Ascending aorta (tissue), 2 donors: Measurements from ENCODE around the gene CANX. TPM values are rescaled to one million over a fixed set of nuclear protein-coding genes. Genes with fewer than 3 reads are reported as not detected.

ENCODE experiments used
- DNase-seq, 2 donors: peaks; one replicate each; pipeline ENCODE4 v3.0.0-alpha.2; 2019; ENCODE audit warnings: low spot score in 2 of 2
- H3K27ac ChIP-seq, 2 donors: fragments of 200-600 bp; sonication (generic); one replicate each; pipeline ENCODE4 v1.5.1; 2016 to 2017; ENCODE audit warnings: mild to moderate bottlenecking in 1 of 2
- H3K27me3 ChIP-seq: fragments of 200-600 bp; sonication (generic); one replicate; pipeline ENCODE4 v1.5.1; 2017
- H3K36me3 ChIP-seq, 2 donors: fragments of 200-600 bp; sonication (generic); one replicate each; pipeline ENCODE4 v1.5.1; 2016
- H3K4me1 ChIP-seq, 2 donors: fragments of 200-600 bp; sonication (generic); one replicate each; pipeline ENCODE4 v1.5.1; 2016 to 2017; ENCODE audit warnings: mild to moderate bottlenecking in 1 of 2
- H3K4me3 ChIP-seq, 2 donors: fragments of 200-600 bp; sonication (generic); one replicate each; pipeline ENCODE4 v1.5.1; 2016 to 2017; ENCODE audit warnings: mild to moderate bottlenecking in 1 of 2
- H3K9me3 ChIP-seq, 2 donors: fragments of 200-600 bp; sonication (generic); one replicate each; pipeline ENCODE4 v1.5.1; 2016
- CTCF ChIP-seq, 3 experiments: fragments of 200-600 bp in 2 of 3; fragments of 450-650 bp in 1 of 3; sonication (generic) in 2 of 3; IDR thresholded peaks; one replicate each; pipeline ENCODE4 v1.5.1; 2016 to 2019; ENCODE audit warnings: antibody characterized with exemption in 3 of 3, mild to moderate bottlenecking in 1 of 3, moderate library complexity in 1 of 3
- intact Hi-C: fragments of 100-400 bp; cut with DNase I; formaldehyde crosslinking; loops from one replicate; pipeline ENCODE4 v1.15.1; 2023
- total RNA-seq: library from RNA; depleted of rRNA; stranded (reverse); fragments of >200 nt; gene quantifications from one replicate; pipeline ENCODE4 v1.1.0, GENCODE V29; 2016

CANX gene
- total RNA-seq, 1 donor from 2014 or later: 214 TPM

GRCh38 chr5:179731791-179732411 is 33.1 kb downstream of the CANX start:
- no peak for TF ChIP-seq CTCF (IDR thresholded peaks at IDR 0.05)
- peak in 1 of 2 donors; percentile 73 for DNase-seq
- peaks cover 10 to 33% of the 10 kb centered on the region in 2 donors for H3K4me1 ChIP-seq
- H3K4me3 ChIP-seq: peak overlapping the region; percentile 52 to 92
- intact Hi-C loops: loop anchor here (1.0 to 5.0 kb wide), 6 partner anchors 31 to 1500 kb away; partner anchors contain the start of genes CANX, HNRNPH1, PHYKPL and RUFY1
- no peaks in the 10 kb centered on the region for H3K9me3 ChIP-seq
- no peaks in the 10 kb centered on the region for H3K27me3 ChIP-seq
- peak overlapping the region; percentile 88 to 91 for H3K27ac ChIP-seq
- peaks cover 37 to 39% of the 10 kb centered on the region in 2 donors for H3K36me3 ChIP-seq

- Histone ChIP-seq H3K36me3 (peaks cover 31 to 33% of the 10 kb centered on the region in 2 donors), H3K9me3 (no peaks in the 10 kb centered on the region), H3K27ac (peak within 1 kb of the TSS; percentile 88 to 91), H3K27me3 (no peaks in the 10 kb centered on the region), H3K4me1 (peaks cover 10 to 33% of the 10 kb centered on the region in 2 donors), H3K4me3 (peak within 1 kb of the TSS; percentile 92 to 93)
- intact Hi-C loops: loop anchor here (1.0 to 5.0 kb wide), 6 partner anchors 31 to 1500 kb away; partner anchors contain the start of genes CANX, HNRNPH1, PHYKPL and RUFY1
- no peak for TF ChIP-seq CTCF (IDR thresholded peaks at IDR 0.05)
- DNase-seq: peak; percentile 99 to 100
These were observed 33.7 kb downstream of the CANX start, which contains the start of gene MAML1 for GRCh38 chr5:179732412-179732917. TSS of gene MAML1 (plus strand) at chr5:179732822. CDS start at chr5:179733113, 291 bp downstream.

GRCh38 chr5:179732918-179733771 is 34.4 kb downstream of the CANX start:
- DNase-seq: peak in 1 of 2 donors; percentile 70
- Histone ChIP-seq H3K4me3 (peak overlapping the region; percentile 92 to 93), H3K27me3 (no peaks in the 10 kb centered on the region), H3K9me3 (no peaks in the 10 kb centered on the region), H3K36me3 (peaks cover 25 to 28% of the 10 kb centered on the region in 2 donors), H3K27ac (peak overlapping the region; percentile 88 to 91), H3K4me1 (peaks cover 10 to 33% of the 10 kb centered on the region in 2 donors)
- intact Hi-C loops: loop anchor here (1.0 to 5.0 kb wide), 7 partner anchors 30 to 1501 kb away; partner anchors contain the start of genes CANX, HNRNPH1, PHYKPL and RUFY1
- peak in 1 of 3 experiments; percentile 2 for TF ChIP-seq CTCF (IDR thresholded peaks at IDR 0.05)

GRCh38 chr5:179733772-179734126 is 35.0 kb downstream of the CANX start:
- intact Hi-C loops: loop anchor here (1.0 to 5.0 kb wide), 4 partner anchors 63 to 1501 kb away; partner anchors contain the start of genes HNRNPH1, PHYKPL and RUFY1
- H3K27me3 ChIP-seq: no peaks in the 10 kb centered on the region
- TF ChIP-seq CTCF (IDR thresholded peaks at IDR 0.05): no peak
- no peak for DNase-seq
- H3K4me3 ChIP-seq: peak overlapping the region; percentile 92 to 93
- H3K36me3 ChIP-seq: peaks cover 20 to 22% of the 10 kb centered on the region in 2 donors
- peak overlapping the region; percentile 88 to 91 for H3K27ac ChIP-seq
- H3K9me3 ChIP-seq: no peaks in the 10 kb centered on the region
- peaks cover 10 to 33% of the 10 kb centered on the region in 2 donors for H3K4me1 ChIP-seq

GRCh38 chr5:179734536-179735164 is 35.9 kb downstream of the CANX start:
- DNase-seq: peak in 1 of 2 donors; percentile 51
- peaks cover 11 to 15% of the 10 kb centered on the region in 2 donors for H3K36me3 ChIP-seq
- H3K27me3 ChIP-seq: no peaks in the 10 kb centered on the region
- intact Hi-C loops: loop anchor here (5.0 kb wide), 2 partner anchors 182 to 1502 kb away; partner anchors contain the start of genes PHYKPL and RUFY1
- H3K27ac ChIP-seq: peak overlapping the region; percentile 88 to 91
- H3K4me3 ChIP-seq: peak overlapping the region; percentile 92 to 93
- H3K4me1 ChIP-seq: peaks cover 10 to 33% of the 10 kb centered on the region in 2 donors
- H3K9me3 ChIP-seq: no peaks in the 10 kb centered on the region
- no peak for TF ChIP-seq CTCF (IDR thresholded peaks at IDR 0.05)
